Smooth muscle cell (in vitro differentiated cells): ENCODE data around the gene C9orf153. TPM values are rescaled to one million over a fixed set of nuclear protein-coding genes. Genes with fewer than 3 reads are reported as not detected.

Experiments used
- DNase-seq: peaks from one replicate; lab custom pipeline; 2025; ENCODE audit not compliant: unreplicated experiment; lab: John Stamatoyannopoulos, UW
- H2AFZ ChIP-seq: fragments of 200-600 bp; sonication (generic); 2 replicates; pipeline ENCODE4 v1.6.0; 2016; ENCODE audit warnings: antibody characterized with exemption, low read depth, mild to moderate bottlenecking
- H3F3A ChIP-seq: fragments of 200-600 bp; sonication (generic); 2 replicates; pipeline ENCODE4 v1.6.0; 2017; ENCODE audit warnings: antibody characterized with exemption, low read depth
- H3K27ac ChIP-seq: fragments of 200-600 bp; sonication (generic); 2 replicates; pipeline ENCODE4 v1.5.1; 2016; ENCODE audit warnings: low read depth, mild to moderate bottlenecking
- H3K27me3 ChIP-seq: fragments of 200-600 bp; sonication (generic); 2 replicates; pipeline ENCODE4 v1.6.1; 2016; ENCODE audit warnings: low read depth, mild to moderate bottlenecking
- H3K36me3 ChIP-seq: fragments of 200-600 bp; sonication (generic); 2 replicates; pipeline ENCODE4 v1.5.1; 2016; ENCODE audit warnings: low read depth
- H3K4me1 ChIP-seq: fragments of 200-600 bp; sonication (generic); 2 replicates; pipeline ENCODE4 v1.5.1; 2016; ENCODE audit warnings: low read depth
- H3K4me2 ChIP-seq: fragments of 200-600 bp; sonication (generic); 2 replicates; pipeline ENCODE4 v1.6.0; 2016; ENCODE audit warnings: mild to moderate bottlenecking
- H3K4me3 ChIP-seq: fragments of 200-600 bp; sonication (generic); 2 replicates; pipeline ENCODE4 v1.5.1; 2016; ENCODE audit warnings: mild to moderate bottlenecking
- H3K79me2 ChIP-seq: fragments of 200-600 bp; sonication (generic); 2 replicates; pipeline ENCODE4 v1.6.0; 2016; ENCODE audit warnings: low read depth, mild to moderate bottlenecking
- H3K9ac ChIP-seq: fragments of 200-600 bp; sonication (generic); 2 replicates; pipeline ENCODE4 v1.6.0; 2016; ENCODE audit warnings: low read depth
- H3K9me3 ChIP-seq: fragments of 200-600 bp; sonication (generic); replicated peaks from 2 replicates; pipeline ENCODE4 v1.5.1; 2016; ENCODE audit warnings: low read depth
- H4K20me1 ChIP-seq: fragments of 200-600 bp; sonication (generic); 2 replicates; pipeline ENCODE4 v1.6.0; 2016; ENCODE audit warnings: low read depth
- CTCF ChIP-seq: fragments of 200-600 bp; sonication (generic); IDR thresholded peaks from 2 replicates; pipeline ENCODE4 v1.5.1; 2017; ENCODE audit warnings: borderline replicate concordance, mild to moderate bottlenecking, antibody characterized with exemption; ENCODE audit not compliant: insufficient read depth, poor library complexity, severe bottlenecking
- WGBS: methylation state at CpG from one replicate; pipeline ENCODE4 v1.1.7; 2016; ENCODE audit warnings: low lambda C conversion rate; 5-methylcytosine and 5-hydroxymethylcytosine counted together
- polyA plus RNA-seq: library from polyadenylated mRNA; unstranded; fragments of >200 nt; fragmentation: Nextera tagmentation; extraction: Ambion mirVana; gene quantifications from 2 replicates; pipeline ENCODE4 v1.2.1, GENCODE V29; 2016
- total RNA-seq: library from RNA; depleted of rRNA; stranded (reverse); fragments of >200 nt; gene quantifications from 2 replicates; pipeline ENCODE4 v1.2.3, GENCODE V29; 2014

C9orf153 gene
- total and polyA plus RNA-seq, 2 experiments from 2014 or later, result 0.63 TPM; not detected in 1

GRCh38 chr9:86241216-86241615, 18.2 kb downstream of the C9orf153 start:
- no peak overlapping the region for H3K4me3 ChIP-seq
- H3K79me2 ChIP-seq, result no peaks in the 10 kb centered on the region
- no peaks in the 10 kb centered on the region for H3K36me3 ChIP-seq
- no peak for DNase-seq
- no peaks in the 10 kb centered on the region for H4K20me1 ChIP-seq
- H3K9me3 ChIP-seq, result no peaks in the 10 kb centered on the region
- no peaks in the 10 kb centered on the region for H3K27me3 ChIP-seq
- 92% methylated on average over 7 of the region's 7 CpGs for WGBS
- no peaks in the 10 kb centered on the region for H3F3A ChIP-seq
- no peak overlapping the region for H3K4me2 ChIP-seq
- no peaks in the 10 kb centered on the region for H3K4me1 ChIP-seq
- no peak overlapping the region for H2AFZ ChIP-seq
- no peak for TF ChIP-seq CTCF
- no peak overlapping the region for H3K9ac ChIP-seq
- H3K27ac ChIP-seq, result no peak overlapping the region

DNA sequence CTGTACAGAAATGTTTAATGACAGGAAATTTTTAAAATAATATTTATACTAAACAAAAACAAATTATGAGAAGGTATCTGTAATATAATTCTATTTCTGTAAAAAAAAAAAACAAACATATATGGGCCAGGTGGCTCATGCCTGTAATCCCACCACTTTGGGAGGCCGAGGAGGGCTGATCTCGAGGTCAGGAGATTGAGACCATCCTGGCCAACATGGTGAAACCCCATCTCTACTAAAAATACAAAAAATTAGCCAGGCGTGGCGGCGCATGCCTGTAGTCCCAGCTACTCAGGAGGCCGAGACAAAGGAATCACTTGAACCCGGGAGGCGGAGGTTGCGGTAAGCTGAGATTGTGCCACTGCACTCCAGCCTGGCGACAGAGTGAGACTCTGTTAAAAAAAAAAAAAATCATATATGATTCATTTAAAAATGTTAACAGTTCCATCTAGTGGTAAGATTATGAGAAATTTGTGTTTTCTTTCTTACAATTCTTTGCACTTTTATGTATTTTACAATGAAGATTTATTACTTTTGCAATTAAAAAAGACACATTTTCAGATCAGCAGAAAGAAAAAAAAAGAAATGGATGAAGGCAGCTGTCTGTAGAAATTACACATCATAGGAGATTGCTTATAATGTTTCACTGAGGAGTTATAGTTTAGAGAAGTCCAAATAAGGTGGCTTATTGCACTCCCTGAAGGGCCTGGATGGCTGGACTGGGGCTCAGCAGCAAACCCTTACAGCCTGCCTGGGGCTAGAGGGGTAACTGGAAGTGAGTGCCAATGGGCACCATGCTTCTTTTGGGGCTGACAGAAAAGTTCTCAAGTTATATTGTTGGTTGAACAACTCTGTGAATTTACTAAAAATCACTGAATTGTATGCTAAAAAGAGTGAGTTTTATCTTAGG, 20.3 kb downstream of the C9orf153 start:
- Histone ChIP-seq H3F3A (no peaks in the 10 kb centered on the region), H3K4me2 (no peak overlapping the region), H3K4me3 (no peak overlapping the region), H3K36me3 (no peaks in the 10 kb centered on the region), H3K79me2 (no peaks in the 10 kb centered on the region), H3K27ac (no peak overlapping the region), H3K9me3 (no peaks in the 10 kb centered on the region), H3K4me1 (no peaks in the 10 kb centered on the region), H3K9ac (no peak overlapping the region), H2AFZ (no peak overlapping the region), H4K20me1 (no peaks in the 10 kb centered on the region), H3K27me3 (no peaks in the 10 kb centered on the region)
- WGBS, result 93% methylated on average over 10 of the region's 10 CpGs
- DNase-seq, result no peak
- peak; percentile 23 for TF ChIP-seq CTCF

GRCh38 chr9:86230858-86231257, 28.6 kb downstream of the C9orf153 start:
- no peak for TF ChIP-seq CTCF
- no peaks in the 10 kb centered on the region for H3K27me3 ChIP-seq
- no peaks in the 10 kb centered on the region for H4K20me1 ChIP-seq
- 59% methylated on average over 2 of the region's 2 CpGs for WGBS
- no peak overlapping the region for H3K27ac ChIP-seq
- H3K9me3 ChIP-seq, result no peaks in the 10 kb centered on the region
- no peak overlapping the region for H3K4me3 ChIP-seq
- no peak overlapping the region for H3K9ac ChIP-seq
- H3K36me3 ChIP-seq, result no peaks in the 10 kb centered on the region
- DNase-seq, result no peak
- H3K4me1 ChIP-seq, result no peaks in the 10 kb centered on the region
- H3K79me2 ChIP-seq, result no peaks in the 10 kb centered on the region
- no peaks in the 10 kb centered on the region for H3F3A ChIP-seq
- H2AFZ ChIP-seq, result no peak overlapping the region
- H3K4me2 ChIP-seq, result no peak overlapping the region

- Histone ChIP-seq H2AFZ (no peak overlapping the region), H3K27ac (no peak overlapping the region), H3F3A (no peaks in the 10 kb centered on the region), H3K4me3 (no peak overlapping the region), H3K4me1 (no peaks in the 10 kb centered on the region), H3K9me3 (no peaks in the 10 kb centered on the region), H3K9ac (no peak overlapping the region), H3K36me3 (no peaks in the 10 kb centered on the region), H4K20me1 (no peaks in the 10 kb centered on the region), H3K27me3 (no peaks in the 10 kb centered on the region), H3K4me2 (no peak overlapping the region), H3K79me2 (no peaks in the 10 kb centered on the region)
- DNase-seq, result no peak
- no peak for TF ChIP-seq CTCF
- 88% methylated on average over 4 of the region's 4 CpGs for WGBS
Measured at GRCh38 chr9:86222667-86223066, 36.8 kb downstream of the C9orf153 start.
